Epithelial cell of proximal tubule (primary cell): ENCODE data around the gene GAGE10. TPM values are rescaled to one million over a fixed set of nuclear protein-coding genes. Genes with fewer than 3 reads are reported as not detected.
"Not testable (repeated sequence)": the region's sequence is repeated elsewhere in the genome, so short reads cannot be mapped to it uniquely, and the experiment has no call there.

Source experiments
- DNase-seq: peaks from one replicate; pipeline ENCODE4 v3.0.0-alpha.2; 2011; ENCODE audit warnings: low read depth
- H3K4me3 ChIP-seq: 2 replicates; pipeline ENCODE4 v1.5.1; 2011; ENCODE audit warnings: low read depth, mild to moderate bottlenecking, low read length
- CTCF ChIP-seq: conservative IDR thresholded peaks from 2 replicates; pipeline ENCODE4 v1.5.1; 2012; ENCODE audit warnings: low read depth, mild to moderate bottlenecking, low read length
- total RNA-seq: library from RNA; depleted of rRNA; stranded (reverse); fragments of >200 nt; gene quantifications from 2 replicates; pipeline ENCODE4 v1.2.3, GENCODE V29; 2015

Gene GAGE10
- total RNA-seq, 1 donor from 2014 or later: not detected

- no peak for DNase-seq
- no peak overlapping the region for H3K4me3 ChIP-seq
- no peak for TF ChIP-seq CTCF
These were observed 5.3 kb downstream of the GAGE10 start for GRCh38 chrX:49308604-49309269.

GRCh38 chrX:49309401-49309981, 6.0 kb downstream of the GAGE10 start:
- DNase-seq: no peak

GRCh38 chrX:49310371-49310770, 6.9 kb downstream of the GAGE10 start:
- H3K4me3 ChIP-seq: no peak overlapping the region
- no peak for TF ChIP-seq CTCF
- DNase-seq: no peak

More at GRCh38 chrX:49309401-49309981, 6.0 kb downstream of the GAGE10 start:
- TF ChIP-seq CTCF: no peak
- peak overlapping the region; percentile 34 for H3K4me3 ChIP-seq

- no peak for DNase-seq
- H3K4me3 ChIP-seq: no peak overlapping the region
- TF ChIP-seq CTCF: no peak
These were observed 8.7 kb downstream of the GAGE10 start for GRCh38 chrX:49312176-49312575.

GRCh38 chrX:49316085-49316484, 12.6 kb downstream of the GAGE10 start:
- H3K4me3 ChIP-seq: no peak overlapping the region
- DNase-seq: no peak
- no peak for TF ChIP-seq CTCF

- not testable (repeated sequence) for H3K4me3 ChIP-seq, DNase-seq
These were observed 18.3 kb downstream of the GAGE10 start, which contains the start of gene GAGE12J for GRCh38 chrX:49321737-49322136. Gene GAGE12J, plus strand, starts transcription at chrX:49322037. Its CDS starts 1,157 bp downstream, at chrX:49323194.

GRCh38 chrX:49322266-49322665, 18.8 kb downstream of the GAGE10 start:
- not testable (repeated sequence) for DNase-seq

GRCh38 chrX:49323735-49324134, 20.3 kb downstream of the GAGE10 start:
- DNase-seq, H3K4me3 ChIP-seq: not testable (repeated sequence)

More at GRCh38 chrX:49322266-49322665, 18.8 kb downstream of the GAGE10 start:
- H3K4me3 ChIP-seq: not testable (repeated sequence)

GRCh38 chrX:49330421-49330820, 27.0 kb downstream of the GAGE10 start:
- not testable (repeated sequence) for DNase-seq, H3K4me3 ChIP-seq

- H3K4me3 ChIP-seq, DNase-seq: not testable (repeated sequence)
These were observed 27.8 kb downstream of the GAGE10 start, which contains the start of gene GAGE13 for GRCh38 chrX:49331282-49331681. Gene GAGE13, plus strand, starts transcription at chrX:49331582. Its CDS starts 1,156 bp downstream, at chrX:49332738.

GRCh38 chrX:49331841-49332240, 28.4 kb downstream of the GAGE10 start:
- H3K4me3 ChIP-seq, DNase-seq: not testable (repeated sequence)

- DNase-seq: not testable (repeated sequence)
These were observed 38.0 kb downstream of the GAGE10 start for GRCh38 chrX:49341449-49341848.

More at GRCh38 chrX:49341449-49341848, 38.0 kb downstream of the GAGE10 start:
- not testable (repeated sequence) for H3K4me3 ChIP-seq
